GM12865 (cell line): Measurements from ENCODE around the gene KLHL12.

Source experiments
- DNase-seq: peaks from one replicate; pipeline ENCODE4 v3.0.0; 2010; ENCODE audit warnings: low read depth
- H3K4me3 ChIP-seq: 2 replicates; pipeline ENCODE4 v1.5.1; 2011; ENCODE audit warnings: mild to moderate bottlenecking, low read depth, low read length, control low read depth
- TF ChIP-seq, protein P1 (sequence below): IDR thresholded peaks from 2 replicates; pipeline ENCODE4 v1.5.1; 2011; ENCODE audit warnings: low read length, control low read depth, low read depth, inconsistent platforms; ENCODE audit not compliant: insufficient read depth; ENCODE audit errors: missing control alignments

The KLHL12 gene

GRCh38 chr1:202857136-202857610 is 69.9 kb downstream of the KLHL12 start:
- DNase-seq, result no peak
- TF ChIP-seq, protein P1, sequence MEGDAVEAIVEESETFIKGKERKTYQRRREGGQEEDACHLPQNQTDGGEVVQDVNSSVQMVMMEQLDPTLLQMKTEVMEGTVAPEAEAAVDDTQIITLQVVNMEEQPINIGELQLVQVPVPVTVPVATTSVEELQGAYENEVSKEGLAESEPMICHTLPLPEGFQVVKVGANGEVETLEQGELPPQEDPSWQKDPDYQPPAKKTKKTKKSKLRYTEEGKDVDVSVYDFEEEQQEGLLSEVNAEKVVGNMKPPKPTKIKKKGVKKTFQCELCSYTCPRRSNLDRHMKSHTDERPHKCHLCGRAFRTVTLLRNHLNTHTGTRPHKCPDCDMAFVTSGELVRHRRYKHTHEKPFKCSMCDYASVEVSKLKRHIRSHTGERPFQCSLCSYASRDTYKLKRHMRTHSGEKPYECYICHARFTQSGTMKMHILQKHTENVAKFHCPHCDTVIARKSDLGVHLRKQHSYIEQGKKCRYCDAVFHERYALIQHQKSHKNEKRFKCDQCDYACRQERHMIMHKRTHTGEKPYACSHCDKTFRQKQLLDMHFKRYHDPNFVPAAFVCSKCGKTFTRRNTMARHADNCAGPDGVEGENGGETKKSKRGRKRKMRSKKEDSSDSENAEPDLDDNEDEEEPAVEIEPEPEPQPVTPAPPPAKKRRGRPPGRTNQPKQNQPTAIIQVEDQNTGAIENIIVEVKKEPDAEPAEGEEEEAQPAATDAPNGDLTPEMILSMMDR, result no peak
- H3K4me3 ChIP-seq, result no peak overlapping the region

DNA sequence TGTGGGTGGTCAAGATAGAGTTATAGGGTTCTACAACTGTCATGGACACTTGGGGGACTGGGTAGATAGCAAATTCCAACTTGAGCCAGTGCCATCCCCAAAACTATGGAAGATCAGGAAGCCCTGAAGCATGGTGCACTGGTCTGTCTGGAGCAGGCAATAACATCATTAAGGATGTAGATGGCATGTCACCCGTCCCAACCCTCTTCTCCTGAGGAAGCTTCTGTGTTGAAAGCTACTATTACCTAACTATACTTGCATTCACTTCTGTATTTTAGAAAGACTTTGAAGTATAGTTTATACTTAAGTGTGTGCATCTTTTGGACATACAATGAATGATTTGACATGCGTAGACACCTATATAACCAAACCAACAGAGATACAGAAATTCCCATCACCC is 71.0 kb downstream of the KLHL12 start:
- no peak overlapping the region for H3K4me3 ChIP-seq
- no peak for DNase-seq
- TF ChIP-seq, protein P1, result no peak

DNA sequence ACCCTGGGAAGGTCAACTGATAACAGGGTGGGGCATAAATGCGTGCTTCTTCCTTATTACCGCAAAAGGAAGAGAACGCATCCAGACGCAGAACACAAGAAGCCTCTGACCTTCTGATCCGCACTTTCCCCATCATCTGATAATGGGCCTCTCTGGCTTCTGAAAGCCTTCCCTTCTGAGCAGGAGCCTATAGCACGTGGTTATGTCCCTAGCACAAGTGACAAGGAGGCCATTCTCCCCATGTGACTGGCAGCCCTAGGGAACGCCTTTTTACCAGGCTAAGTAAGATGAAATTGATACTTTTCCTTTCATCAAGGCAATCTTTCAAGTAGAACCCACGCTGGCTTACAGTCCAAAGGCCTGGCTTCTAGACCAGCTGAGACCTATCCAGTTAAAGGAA is 72.2 kb downstream of the KLHL12 start:
- TF ChIP-seq, protein P1, result no peak
- DNase-seq, result no peak
- no peak overlapping the region for H3K4me3 ChIP-seq

DNA sequence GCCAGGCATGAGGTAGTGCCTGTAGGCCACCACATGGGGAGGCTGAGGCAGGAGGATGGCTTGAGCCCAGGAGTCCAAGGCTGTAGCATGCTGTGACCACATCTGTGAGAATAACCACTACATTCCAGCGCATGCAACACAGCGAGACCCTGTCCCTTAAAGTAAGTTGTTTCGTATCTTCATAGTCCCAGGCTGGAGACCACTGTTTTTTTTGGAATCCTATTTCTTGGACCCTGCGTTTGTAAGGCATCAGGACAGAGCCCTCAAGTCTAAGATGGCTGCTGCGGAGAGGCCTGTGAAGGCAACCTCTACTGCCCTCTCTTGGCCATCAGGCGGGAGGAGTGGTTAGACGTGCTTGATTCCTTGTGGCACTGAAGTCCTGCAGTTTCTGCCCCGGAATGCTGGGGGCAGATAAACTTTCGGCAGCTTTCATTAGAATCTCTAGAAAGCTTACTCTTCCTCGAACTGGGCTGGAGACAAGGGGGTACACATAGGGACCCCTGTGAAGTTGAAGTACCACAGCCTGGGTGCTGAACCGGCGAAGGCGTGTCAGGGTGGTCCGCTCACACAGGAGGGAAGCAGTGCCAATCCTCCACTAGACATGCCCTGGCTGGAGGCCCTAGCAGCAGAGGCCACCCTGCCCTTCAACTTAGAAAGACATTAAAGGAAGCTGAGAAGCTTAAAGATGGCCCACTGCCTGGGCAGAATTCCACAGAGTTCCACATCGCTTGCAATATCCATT is 74.7 kb downstream of the KLHL12 start:
- H3K4me3 ChIP-seq, result no peak overlapping the region
- peak; percentile 51 for DNase-seq
- TF ChIP-seq, protein P1, result peak; percentile 34

GRCh38 chr1:202850593-202851362 is 76.3 kb downstream of the KLHL12 start:
- H3K4me3 ChIP-seq, result no peak overlapping the region
- DNase-seq, result no peak
- TF ChIP-seq, protein P1, result no peak

DNA sequence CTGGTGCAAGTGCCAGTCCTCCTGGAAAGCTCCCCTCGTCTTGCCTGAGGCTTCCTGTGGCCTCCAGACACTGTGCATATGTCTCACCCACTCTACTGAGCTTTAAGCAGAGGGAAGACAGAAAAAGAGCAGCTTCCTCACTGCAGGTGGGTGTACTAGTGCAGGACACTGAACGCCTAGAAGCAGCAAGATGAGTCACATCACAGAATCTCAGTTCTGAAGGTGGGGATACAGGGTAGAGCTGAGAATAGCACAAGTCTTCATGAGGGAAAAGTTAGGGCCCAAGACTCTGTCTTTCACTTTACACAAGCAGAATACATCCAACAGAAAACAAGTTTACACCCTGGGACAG is 78.9 kb downstream of the KLHL12 start:
- peak; percentile 69 for DNase-seq
- H3K4me3 ChIP-seq, result no peak overlapping the region
- TF ChIP-seq, protein P1, result no peak
